22Rv1 (cell line): ENCODE data around the gene CCDC180.

ENCODE experiments used
- H3K27ac ChIP-seq: fragments of 450-650 bp; 2 replicates; pipeline ENCODE4 v1.5.1; 2017
- ZFX ChIP-seq: fragments of 450-650 bp; IDR thresholded peaks from 2 replicates; pipeline ENCODE4 v1.6.1; 2017; ENCODE audit warnings: antibody characterized with exemption, borderline replicate concordance
- TF ChIP-seq, protein P1 (sequence below): fragments of 450-650 bp; IDR thresholded peaks from 2 replicates; pipeline ENCODE4 v1.5.1; 2017; ENCODE audit warnings: mild to moderate bottlenecking

CCDC180 gene

DNA sequence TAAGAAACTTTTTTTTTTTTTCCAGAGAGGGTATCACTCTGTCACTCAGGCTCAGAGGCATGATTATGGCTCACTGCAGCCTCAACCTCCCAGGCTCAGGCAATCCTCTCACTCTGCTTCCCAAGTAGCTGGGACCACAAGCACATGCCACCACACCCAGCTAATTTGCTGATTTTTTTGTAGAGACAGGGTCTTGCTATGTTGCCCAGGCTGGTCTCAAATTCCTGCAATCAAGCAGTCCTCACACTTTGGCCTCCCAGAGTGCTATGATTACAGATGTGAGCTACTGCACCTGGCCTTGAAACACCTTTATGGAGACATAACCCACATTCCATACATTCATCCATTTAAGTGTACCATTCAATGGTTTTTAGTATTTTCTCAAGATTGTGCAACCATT is 23.7 kb upstream of the CCDC180 start:
- no peak for TF ChIP-seq ZFX
- TF ChIP-seq, protein P1, sequence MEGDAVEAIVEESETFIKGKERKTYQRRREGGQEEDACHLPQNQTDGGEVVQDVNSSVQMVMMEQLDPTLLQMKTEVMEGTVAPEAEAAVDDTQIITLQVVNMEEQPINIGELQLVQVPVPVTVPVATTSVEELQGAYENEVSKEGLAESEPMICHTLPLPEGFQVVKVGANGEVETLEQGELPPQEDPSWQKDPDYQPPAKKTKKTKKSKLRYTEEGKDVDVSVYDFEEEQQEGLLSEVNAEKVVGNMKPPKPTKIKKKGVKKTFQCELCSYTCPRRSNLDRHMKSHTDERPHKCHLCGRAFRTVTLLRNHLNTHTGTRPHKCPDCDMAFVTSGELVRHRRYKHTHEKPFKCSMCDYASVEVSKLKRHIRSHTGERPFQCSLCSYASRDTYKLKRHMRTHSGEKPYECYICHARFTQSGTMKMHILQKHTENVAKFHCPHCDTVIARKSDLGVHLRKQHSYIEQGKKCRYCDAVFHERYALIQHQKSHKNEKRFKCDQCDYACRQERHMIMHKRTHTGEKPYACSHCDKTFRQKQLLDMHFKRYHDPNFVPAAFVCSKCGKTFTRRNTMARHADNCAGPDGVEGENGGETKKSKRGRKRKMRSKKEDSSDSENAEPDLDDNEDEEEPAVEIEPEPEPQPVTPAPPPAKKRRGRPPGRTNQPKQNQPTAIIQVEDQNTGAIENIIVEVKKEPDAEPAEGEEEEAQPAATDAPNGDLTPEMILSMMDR: no peak
- H3K27ac ChIP-seq: no peak overlapping the region

DNA sequence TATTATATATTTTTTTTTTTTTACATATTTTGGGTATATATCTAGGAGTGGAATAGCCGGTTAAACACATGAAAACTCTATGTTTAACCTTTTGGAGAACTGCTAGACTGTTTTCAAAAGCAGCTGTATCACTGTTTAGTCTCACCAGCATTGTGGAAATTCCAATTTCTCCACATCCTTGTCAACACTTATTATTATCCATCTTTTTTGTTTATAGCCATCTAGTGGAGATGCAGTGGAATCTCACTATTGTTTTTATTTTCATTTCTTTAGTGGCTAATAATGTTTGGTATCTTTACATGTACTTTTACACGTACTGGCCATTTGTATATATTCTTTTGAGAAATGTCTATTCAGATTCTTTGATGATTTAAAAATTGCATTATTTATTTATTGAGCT is 22.7 kb upstream of the CCDC180 start:
- TF ChIP-seq, protein P1: peak; percentile 21; the same call in 1 of the 2 replicates
- TF ChIP-seq ZFX: no peak
- H3K27ac ChIP-seq: no peak overlapping the region

DNA sequence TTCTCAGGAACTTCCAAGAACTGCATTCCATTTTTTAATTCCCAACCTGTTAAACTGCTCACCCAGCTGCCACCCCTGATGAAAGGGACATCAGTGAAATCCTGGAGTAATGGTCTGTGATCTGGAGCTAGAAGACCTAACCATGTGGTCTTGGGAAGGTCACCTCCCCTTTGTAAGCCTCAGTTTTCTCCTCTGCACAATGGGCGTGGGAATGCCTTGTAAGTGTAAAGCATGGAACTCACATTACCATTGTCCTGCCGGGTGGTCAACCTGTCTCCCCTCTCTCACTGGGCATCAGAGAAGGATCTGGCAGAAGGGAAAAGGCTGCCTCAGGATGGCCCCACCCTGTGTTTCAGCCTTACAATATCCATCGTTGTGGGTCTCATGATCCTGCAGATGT is 15.3 kb upstream of the CCDC180 start:
- no peak for TF ChIP-seq ZFX
- TF ChIP-seq, protein P1: no peak
- H3K27ac ChIP-seq: no peak overlapping the region

DNA sequence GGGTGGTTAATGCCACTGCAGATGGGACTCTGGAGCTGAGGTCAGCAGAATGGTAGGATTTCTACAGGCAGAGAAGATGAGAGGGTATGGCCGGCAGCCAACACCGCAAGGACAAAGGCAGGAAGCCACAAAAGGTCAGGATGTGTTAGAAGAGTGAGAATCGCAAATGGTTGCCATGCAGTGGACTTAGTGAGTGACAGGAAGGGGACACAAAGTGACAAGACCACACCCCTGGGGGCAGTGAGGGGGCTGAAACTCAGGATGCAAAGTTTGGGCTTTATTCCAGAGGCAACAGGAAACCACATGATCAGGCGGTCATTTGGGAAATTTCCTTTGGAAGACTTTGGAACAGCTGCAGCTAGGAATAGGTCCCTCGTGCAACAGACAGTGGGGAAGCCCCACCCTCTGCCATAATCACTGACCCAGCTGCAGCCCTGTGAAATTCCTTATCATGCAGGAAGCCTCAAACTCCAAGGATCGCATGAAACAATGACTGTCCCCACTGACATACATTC is 14.2 kb upstream of the CCDC180 start:
- H3K27ac ChIP-seq: no peak overlapping the region
- TF ChIP-seq ZFX: no peak
- TF ChIP-seq, protein P1: no peak

DNA sequence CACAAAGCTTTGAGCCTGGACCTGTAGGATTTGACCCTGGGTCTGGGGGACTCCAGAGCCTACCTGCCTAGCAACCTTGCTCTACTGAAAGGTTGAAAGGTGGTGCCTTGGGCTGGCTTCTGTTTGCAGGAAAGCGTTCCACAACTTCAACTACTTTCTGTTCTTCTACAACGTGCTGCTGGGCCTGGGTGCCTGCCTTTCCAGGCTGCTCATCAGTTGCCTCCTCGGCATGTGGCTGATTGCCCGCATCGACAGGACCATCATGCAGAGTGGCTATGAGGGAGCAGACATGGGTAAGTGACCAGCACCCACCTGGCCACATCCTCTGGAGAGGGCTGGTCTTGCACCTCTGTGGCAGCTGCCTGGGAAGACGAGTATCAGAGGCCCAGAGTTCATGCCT is 13.6 kb upstream of the CCDC180 start:
- TF ChIP-seq, protein P1: no peak
- no peak for TF ChIP-seq ZFX
- H3K27ac ChIP-seq: no peak overlapping the region

DNA sequence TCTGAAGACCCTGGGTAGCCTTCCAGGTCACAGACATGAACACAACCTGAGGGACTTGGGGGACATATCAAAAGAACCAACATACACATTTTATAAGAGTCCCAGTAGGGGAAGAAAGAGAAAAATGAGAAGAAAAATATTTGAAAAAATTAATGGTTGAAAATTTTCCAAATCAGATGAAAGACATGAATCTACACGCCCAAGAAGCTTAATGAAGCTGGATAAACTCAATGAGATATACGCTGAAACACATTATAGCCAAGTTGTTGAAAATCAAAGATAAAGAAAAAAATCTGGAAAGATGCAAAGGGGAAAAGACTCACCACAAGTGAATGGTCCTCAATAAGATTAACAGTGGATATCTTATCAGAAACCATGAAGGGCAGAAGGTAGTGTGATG is 9.6 kb upstream of the CCDC180 start:
- no peak overlapping the region for H3K27ac ChIP-seq
- no peak for TF ChIP-seq ZFX
- TF ChIP-seq, protein P1: no peak

DNA sequence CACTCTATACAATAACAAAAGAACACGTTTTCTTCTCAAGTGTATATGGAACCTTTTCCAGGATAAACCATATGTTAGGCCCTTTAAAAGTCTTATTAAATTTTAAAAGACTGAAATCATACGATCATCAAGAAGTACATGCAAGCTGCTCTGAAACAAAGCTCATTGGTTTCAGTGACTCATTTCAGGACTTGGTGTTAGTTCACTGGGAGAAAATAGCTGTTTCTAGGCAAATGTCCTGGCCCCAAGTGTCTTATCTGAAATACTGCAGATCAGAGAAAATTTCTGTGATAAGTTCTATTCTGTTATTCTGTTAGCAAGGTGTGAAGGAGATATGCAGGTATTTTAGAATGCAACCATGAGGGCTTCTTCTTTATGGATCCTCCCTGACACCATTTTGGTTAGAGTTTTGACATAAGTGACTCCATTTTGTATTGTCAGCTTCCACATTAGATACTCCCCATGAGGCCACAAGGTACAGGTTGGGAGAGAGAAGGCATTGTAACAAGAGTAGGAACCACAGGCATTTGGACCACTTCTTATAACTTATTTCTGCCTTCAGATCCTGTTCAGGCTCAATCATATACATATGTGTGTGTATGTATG is 7.5 kb upstream of the CCDC180 start:
- TF ChIP-seq ZFX: no peak
- TF ChIP-seq, protein P1: no peak
- no peak overlapping the region for H3K27ac ChIP-seq
